Right renal pelvis (tissue), 4 donors: ENCODE results near the gene GM2A. TPM values are rescaled to one million over a fixed set of nuclear protein-coding genes. Genes with fewer than 3 reads are reported as not detected.
"Not testable (repeated sequence)": the region's sequence is repeated elsewhere in the genome, so short reads cannot be mapped to it uniquely, and the experiment has no call there.

Source experiments
- DNase-seq, 4 donors: peaks; one replicate each; pipeline ENCODE4 v3.0.0-alpha.2; 2013; ENCODE audit warnings: low read depth in 4 of 4, low spot score in 3 of 4, missing footprints in 1 of 4
- polyA plus RNA-seq, 4 donors: library from polyadenylated mRNA; unstranded; fragments of 120-200 nt; gene quantifications; one replicate each; pipeline ENCODE4 v1.2.1, GENCODE V29; 2013; ENCODE audit not compliant: insufficient read length in 4 of 4

Gene GM2A
- polyA plus RNA-seq, 4 donors = 29.5 to 33.3 (median 30.9) TPM

DNA sequence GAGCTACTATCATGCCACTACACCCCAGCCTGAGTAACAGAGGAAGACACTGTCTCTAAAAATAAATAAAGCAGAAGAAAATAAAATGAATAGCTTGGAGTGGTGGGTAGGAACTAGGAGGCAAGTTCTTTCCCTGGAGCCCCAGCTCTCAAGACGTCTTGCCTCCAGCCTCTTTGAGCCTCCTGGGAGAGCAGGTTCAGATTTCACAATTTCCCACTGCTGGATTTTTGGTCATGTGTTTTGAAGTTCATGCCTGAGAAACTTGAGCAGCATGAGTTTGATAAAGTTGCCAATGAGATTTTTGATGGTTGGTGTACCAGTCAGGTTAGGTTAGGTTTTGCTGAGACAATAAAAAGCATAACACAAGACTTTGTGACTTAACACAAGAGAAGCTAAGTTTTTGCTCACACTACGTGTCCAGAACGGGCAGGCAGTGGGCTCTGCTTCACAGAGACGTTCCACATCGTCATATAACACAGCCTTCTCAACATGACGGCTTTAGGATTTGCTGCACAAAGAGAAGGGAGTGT, 25.0 kb upstream of the GM2A start:
- no peak for DNase-seq

DNA sequence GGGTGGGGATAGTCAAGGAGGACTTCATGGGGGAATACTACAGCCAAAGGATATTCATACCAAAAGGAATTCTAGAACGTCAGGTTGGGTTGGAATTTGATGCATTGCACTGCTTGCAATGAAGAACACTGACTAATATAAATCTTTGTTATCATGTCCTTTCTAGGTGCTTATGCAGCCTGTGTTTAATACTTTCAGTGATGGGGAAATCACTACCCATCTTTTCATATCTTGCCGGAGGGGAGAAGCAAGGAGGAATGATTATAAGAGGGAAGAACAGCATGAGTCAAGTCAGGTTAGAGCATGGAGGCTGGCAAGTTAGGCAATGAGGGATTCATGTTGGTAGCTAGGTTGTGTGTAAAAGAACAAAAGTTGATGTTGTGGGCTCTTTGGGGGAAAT, 24.0 kb upstream of the GM2A start:
- DNase-seq = no peak

DNA sequence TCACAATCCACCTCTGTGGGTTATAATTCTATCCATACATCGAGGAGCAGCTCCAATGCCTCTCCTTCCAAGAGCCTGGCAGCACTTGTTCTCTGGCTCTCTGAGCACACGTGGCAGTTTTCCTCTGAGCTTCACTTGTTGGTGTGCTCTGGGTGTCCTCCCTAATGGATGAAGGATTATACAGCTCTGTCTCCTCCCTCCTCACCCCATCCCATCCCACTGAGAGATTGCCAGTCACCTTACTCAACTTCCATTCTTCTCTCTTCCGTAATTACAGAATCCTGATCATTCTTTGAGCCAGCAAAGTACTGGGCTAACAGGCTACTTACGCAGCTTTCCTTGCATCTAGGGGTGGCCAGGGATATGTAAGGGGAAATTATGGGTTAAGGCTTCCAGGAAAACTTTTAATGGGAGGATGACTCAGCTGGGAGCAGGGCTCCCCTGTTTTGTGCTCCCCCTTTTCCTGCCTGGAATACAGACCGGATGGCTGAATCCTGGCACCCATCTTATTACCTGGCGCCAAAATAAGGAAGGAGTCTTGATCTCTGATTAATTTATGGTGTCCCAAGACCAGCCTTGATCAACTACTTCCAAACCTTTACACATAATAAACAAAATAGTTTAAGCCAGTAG, 22.8 kb upstream of the GM2A start:
- no peak for DNase-seq

DNA sequence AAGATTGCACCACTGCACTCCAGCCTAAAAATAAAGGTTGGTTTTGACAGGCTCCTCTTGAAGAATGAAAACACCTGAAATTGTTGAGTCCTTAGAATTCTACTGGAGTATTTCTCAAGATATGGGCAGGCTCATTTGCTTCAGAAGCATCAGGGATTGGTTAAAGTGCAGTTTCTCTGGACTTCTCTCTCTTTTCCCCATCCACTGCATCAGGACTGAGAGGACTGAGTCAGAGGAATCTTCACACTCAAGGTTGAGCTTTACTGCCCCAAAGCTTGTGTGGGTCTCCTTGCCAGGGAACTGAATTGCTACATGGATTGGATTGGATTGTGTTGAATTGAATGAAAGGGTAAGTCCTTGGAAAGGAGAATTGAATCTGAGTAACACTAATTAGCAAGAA, 21.6 kb upstream of the GM2A start:
- DNase-seq = no peak

DNA sequence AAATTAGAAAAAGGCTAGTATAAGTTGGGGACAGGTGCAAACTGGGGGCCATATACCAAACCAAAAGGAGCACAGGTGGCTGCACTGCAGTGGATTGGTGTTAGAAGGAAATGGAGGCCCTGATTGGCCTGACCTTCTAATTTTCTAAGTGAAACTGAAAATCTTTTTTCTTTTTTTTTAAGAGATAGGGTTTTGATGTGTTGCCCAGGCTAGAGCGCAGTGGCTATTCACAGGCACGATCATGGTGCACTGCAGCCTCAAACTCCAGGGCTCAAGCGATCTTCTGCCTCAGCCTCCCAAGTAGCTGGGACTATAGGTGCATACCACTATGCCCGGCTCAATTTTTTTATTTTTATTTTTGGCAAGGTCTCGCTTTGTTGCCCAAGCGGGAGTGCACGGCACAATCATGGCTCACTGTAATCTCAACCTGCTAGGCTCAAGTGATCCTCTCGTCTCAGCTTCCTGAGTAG, 19.3 kb upstream of the GM2A start:
- DNase-seq = no peak

DNA sequence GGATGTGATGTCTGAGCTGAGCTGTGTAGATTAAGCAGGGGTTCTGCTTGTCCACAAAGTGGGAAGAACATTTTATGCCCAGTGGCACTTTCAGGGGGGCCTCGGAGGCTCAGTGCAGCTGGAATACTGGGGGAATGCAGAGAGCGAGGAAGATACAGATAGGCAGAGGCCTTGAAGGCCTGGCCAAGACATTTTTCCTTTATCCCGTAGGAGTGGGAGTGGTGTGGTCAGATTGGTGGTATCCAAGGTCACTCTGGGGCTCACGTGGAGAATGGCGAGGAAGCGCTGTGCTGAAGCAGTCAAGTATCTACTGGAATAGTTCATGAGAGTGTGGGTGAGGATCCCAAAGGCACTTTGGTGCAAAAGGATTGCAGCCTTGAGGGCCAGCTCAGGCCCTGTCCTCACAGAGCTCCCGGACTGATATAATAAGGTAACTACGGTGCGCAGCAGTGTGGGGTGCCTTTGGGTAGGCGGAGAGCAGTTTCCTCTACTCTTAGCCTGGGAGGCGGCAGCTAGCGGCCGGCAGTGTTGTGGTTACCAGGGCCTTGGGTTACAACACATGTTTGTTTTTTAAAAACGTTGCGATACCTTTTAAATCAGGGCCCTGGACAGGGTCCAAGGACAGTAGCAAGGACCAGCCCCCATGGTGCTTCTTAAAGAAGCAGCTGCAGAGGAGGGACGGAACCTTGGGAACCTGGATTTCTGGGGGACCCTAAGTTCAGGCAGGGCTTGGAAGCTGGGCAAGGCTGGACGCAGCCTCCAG, 18.3 kb upstream of the GM2A start:
- DNase-seq = peak in 1 of 4 donors; percentile 22

DNA sequence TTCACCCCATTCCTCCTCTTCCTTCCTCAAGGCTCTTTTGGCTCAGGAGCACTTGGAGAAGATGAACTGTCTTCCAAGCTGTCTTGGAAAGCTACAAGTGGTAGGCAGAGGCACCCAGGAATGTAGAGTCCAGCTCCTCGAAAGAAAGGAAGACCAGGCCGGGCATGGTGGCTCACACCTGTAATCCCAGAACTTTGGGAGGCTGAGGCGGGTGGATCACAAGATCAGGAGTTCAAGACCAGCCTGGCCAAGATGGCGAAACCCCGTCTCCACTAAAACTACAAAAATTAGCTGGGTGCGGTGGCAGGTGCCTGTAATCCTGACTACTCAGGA, 17.8 kb upstream of the GM2A start:
- not testable (repeated sequence) for DNase-seq

DNA sequence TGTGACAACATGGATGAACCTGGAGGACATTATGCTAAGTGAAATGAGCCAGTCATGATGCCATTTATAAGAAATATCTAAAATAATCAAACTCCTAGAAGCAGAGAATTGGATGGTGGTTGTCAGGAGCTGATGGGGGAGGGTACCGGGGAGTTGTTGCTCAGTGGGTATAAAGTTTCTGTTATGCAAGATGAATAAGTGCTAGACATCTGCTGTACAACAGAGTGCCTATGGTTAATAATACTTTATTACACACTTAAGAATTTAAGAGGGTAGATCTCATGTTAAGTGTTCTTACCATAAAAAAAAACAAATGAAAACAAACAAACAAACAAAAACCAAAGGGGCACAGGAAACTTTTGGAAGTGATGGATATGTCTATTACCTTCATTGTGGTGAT, 16.1 kb upstream of the GM2A start:
- DNase-seq = no peak

DNA sequence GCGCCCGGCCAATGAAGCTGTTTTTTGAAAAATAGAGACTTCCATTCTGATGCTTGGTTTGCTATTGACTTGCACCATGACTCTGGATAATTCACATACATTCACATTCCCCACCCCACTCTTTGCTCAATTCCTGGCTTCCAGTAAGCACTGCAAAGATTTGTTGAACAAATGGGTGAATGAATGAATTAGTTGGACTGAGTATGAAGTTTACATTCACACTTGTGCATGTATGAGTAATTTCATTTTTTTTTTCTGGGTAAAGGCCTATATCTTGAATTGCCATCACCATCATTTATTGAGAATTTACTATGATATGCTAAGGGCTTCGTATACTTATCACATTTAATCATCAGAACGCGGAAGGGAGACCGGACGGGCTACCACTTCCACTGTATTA, 15.3 kb upstream of the GM2A start:
- DNase-seq = no peak

DNA sequence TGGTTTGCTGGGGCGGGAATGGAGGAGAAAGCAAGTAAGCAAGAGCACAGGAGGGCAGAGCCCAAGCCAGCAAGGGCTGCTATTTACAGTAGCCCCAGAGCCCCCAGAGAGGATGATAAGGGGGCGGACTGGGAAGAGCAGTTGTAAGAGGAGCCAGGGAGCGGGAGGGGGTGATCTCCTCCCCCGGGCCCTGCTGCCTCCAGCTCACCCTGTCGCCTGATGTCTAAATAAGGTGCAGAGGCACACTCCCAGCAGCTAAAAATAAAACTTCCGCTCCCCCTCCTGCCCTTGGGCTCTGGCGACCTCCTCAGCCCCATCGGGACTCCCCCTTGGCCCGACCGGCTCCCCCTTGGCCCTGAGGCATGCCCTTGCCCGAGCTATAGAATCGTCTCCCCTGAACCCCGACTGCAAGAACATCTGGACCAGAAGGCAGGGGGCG, 14.7 kb upstream of the GM2A start:
- no peak for DNase-seq

DNA sequence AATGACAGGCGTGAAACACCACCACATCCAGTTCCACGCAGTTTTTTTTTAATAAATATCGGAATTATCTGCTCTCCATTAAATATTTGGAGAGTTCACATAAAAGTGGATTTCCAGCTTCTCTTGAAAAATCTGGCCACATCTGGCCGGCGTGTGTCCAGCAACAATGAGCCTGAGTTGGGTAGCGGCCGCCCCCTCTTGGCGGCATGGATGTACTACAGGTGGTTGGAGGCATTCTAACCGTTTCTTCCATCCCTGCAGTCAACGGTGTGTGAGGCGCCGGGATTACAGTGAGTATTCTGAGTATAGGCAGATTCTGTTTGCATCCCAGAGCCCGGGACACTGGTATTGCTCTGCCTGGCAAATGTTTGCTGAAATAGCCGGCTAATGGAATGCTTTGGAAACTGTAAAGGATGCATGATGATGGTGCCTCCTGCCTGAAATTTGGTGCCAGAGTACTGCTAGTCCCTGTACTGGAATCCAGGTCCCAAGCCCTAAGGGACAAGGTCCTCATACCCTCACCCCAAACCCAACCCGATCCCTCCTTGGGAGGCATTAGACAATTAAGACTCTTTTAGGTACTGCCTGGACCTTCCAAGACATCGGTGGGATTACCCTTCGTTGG, 13.6 kb upstream of the GM2A start:
- peak; percentile 58 to 60 (median 58) for DNase-seq

DNA sequence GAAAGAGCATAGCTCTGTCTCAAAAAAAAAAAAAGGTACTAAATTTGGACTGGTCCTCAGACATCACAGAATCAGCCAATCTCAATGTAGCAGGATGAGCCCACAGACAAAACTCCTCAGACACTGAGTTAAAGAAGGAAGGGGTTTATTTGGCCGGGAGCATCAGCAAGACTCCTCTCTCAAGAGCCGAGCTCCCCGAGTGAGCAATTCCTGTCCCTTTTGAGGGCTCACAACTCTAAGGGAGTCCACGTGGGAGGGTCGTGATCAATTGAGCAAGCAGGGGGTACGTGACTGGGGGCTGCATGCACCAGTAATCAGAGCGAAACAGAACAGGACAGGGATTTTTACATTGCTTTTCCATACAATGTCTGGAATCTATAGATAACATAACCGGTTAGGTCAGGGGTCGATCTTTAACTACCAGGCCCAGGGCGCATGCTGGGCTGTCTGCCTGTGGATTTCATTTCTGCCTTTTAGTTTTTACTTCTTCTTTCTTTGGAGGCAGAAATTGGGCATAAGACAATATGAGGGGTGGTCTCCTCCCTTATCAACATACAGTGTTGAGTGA, 12.6 kb upstream of the GM2A start:
- not testable (repeated sequence) for DNase-seq

DNA sequence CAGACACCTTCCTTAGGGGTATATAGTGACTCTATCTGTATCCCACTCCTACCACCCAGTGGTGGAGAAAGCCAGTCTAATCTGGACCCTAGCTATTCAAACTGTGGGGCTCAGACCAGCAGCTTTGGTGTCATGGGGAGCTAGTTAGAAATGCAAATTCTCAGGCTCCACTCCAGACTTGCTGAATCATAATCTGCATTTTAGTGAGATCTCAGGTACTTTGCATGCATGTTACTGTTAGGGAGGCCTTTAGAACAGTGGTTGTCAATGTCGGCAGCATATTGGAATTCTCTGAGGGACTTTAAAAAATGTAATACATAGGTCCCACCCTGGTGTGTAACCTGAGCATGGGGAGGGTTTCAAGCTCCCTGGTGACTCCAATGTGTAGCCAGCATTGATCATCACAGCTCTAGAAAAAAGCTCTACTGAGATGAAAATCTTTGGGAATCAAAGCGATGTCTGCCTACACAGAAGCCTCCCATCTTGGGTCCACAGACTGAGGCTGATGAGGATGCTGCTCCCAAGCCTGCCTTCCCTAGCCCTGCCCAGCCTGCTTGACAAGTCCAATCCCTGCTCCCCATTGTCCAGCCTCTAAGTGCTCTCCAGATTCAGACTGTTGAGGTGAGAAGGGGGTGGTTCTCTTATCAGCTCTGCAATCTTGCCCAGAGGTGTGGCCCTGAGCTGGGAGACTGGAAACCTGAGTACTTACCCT, 11.9 kb upstream of the GM2A start:
- DNase-seq = no peak

DNA sequence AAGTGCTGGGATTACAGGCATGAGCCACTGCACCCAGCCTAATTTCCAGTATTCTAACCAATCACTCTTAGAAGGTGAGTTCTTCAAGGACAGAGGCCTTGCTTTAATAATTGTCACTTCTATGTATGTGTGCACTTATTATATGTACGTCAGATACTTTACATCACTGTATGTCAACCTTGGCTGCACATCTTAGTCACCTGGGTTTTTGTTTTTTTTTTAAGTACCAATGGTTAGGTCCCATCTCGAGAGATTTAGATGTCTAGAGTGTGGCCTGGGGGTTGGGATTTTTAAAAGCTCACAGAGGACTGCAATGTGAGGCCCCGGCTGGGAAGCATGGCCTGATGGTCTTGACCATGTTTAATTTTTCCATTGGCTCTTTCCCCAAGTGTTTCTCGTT, 9.9 kb upstream of the GM2A start:
- no peak for DNase-seq

DNA sequence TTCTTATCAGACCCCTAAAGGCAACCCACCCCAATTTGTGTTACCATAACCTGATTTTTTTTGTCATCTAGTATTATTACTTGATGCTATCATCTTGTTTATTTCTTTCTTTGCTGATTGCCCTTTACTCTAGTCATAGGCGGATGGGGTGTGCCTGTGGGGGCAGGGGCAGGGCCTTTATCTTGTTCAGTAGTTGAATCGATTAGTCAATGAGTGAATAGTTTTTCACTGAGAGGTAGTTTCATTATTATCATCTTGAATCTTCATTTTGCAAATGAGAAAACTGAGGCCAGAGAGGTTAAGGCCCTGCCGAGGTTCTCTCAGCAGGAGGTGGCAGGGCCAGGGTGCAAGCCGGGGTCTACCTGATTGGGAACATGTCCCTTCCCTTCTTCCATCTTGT, 9.4 kb upstream of the GM2A start:
- no peak for DNase-seq

DNA sequence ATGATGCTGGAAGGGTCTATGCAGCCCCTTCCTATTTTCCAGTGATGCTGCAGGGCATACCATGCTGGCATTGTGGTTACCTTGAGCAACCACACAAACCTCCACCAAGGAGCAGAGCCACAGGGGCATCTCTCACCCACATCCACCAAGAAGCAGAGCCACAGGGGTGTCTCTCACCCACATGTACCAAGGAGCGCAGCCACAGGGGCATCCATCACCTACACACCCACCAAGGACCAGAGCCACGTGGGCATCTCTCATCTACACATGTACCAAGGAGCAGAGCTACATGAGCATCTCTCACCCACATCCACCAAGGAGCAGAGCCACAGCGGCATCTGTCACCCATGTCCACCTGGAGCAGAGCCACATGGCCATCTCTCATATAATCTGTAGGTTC, 8.8 kb upstream of the GM2A start:
- DNase-seq = no peak

DNA sequence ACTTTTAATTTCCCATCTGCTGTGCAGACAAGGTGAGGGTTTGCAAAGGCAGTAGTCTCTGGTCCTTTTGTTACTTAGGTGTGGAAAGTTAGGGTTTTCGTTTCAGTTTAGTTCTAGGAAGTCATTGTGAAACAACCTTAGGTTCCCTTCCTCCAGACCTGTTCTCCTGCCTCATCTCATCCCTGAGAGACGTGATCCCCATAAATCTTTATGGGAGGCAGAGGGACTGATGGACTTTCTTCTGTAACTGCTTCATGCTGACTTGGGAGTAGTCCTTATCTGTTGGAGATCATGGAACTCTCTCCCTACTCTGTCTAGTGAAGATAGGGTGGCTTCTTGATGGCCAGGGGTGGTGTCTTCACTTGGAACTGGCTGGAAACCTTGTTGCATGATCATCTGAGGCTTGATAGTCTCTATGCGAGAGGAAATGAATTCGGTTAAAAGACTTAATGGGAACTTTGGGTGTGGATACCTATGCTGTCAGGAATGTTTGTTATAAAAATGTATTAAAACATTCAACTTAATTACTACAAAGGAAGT, 7.2 kb upstream of the GM2A start:
- no peak for DNase-seq

DNA sequence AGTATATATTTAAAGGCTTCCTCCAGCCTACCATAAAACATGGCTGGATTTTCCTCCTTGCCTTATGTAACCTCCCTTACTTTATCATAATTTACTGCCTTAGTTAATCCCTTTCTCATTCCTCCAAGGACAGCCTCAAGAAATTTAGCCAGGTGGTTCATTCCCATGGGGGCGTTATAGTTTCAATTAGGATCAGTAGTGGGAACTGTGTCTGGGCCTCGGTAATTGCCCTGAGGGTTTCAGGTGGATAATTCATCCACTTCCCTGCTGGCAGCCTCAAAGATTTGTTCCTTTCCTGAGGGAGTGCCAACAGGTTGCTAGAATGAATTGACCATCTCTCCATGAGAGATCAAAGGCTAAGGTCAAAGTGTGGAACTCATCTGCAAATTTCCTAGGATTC, 4.3 kb upstream of the GM2A start:
- DNase-seq = no peak

DNA sequence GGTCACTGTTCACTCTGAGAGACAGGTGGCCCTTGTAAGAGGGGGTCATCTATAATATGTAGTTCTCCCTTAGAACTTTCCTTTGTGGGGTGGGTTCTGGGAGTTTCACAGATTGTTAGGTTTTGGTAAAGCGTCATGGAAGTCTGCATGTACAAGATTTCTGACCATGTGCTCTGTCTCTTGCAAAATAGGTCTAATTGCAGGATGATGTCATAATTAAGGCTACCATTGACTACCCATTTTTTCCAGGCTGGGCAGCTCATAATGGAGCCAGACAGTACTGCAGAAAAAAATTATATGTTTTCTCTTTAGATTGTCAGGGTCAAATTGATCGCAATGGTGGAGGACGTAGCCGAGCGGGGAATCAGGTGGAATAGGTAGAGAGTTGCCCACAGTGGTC, 3.7 kb upstream of the GM2A start:
- no peak for DNase-seq

DNA sequence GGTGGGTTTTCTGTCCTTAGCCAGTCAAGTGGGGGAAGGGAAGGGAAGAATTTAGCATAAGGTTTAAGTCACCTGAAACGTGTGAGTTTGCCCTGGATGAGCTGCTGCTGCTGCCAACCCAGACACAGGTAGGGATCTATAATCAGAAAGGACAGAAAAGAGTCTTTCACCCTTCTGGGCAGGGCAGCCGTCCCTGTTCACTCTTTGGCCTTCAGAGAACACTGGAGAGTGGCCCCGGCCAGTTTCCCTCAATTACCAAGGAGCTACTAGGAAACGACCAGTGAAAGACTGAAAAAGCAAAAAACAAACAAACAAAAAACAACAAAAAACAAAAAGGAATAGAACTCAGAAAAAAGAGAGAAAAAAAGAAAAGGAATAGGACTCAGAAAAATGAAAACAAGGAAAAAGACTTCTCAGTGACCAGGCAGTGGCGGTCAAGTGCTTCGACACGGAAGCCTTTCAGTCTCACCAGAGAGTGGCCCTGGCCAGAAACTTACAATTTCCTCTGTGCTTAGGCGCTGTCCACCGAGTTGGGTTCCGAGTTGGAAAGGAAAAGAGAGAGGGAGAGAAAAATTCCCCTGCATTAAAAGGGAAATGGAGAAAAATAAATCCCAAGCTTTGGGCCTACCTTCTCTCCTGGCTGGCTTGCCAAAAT, 2.5 kb upstream of the GM2A start:
- DNase-seq = no peak
